ENCODE data around the gene TSHZ2.

DNA sequence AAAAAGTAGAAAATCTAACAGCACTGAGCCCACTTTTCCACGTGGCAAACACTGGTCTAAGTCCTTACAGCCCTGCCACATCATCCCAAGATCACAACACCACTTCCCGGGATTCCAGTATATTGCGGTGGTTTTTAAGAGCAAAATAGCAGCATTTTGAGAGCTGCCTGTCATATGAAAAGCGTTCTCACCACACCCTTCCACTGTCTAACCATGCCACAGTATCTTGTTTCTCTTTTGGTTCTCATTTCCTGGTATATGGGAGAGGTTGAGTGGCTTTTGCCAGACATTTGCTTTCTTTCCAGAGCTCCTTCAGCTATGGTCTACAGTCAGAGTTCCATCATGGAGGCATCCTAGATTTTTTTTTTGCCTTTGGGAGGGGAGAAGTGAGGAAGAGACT is 243.0 kb downstream of the TSHZ2 start:
- TF ChIP-seq ZNF274 (IDR thresholded peaks at IDR 0.05; ENCODE audit: borderline replicate concordance, low read depth, low read length) (no peak), KLF6 (CRISPR knock-in tag; IDR thresholded peaks at IDR 0.05; ENCODE audit: borderline replicate concordance) (no peak), SREBF2 (CRISPR knock-in tag; IDR thresholded peaks at IDR 0.05) (no peak), SIRT6 (IDR thresholded peaks at IDR 0.05; ENCODE audit: low read depth, low read length) (no peak), SETDB1 (IDR thresholded peaks at IDR 0.05; ENCODE audit: low read length) (no peak), CHD2 (IDR thresholded peaks at IDR 0.05; ENCODE audit: low read depth, low read length) (no peak), LARP7 (IDR thresholded peaks at IDR 0.05) (no peak), RNF2 (IDR thresholded peaks at IDR 0.05) (no peak)
- TF ChIP-seq, protein P1, sequence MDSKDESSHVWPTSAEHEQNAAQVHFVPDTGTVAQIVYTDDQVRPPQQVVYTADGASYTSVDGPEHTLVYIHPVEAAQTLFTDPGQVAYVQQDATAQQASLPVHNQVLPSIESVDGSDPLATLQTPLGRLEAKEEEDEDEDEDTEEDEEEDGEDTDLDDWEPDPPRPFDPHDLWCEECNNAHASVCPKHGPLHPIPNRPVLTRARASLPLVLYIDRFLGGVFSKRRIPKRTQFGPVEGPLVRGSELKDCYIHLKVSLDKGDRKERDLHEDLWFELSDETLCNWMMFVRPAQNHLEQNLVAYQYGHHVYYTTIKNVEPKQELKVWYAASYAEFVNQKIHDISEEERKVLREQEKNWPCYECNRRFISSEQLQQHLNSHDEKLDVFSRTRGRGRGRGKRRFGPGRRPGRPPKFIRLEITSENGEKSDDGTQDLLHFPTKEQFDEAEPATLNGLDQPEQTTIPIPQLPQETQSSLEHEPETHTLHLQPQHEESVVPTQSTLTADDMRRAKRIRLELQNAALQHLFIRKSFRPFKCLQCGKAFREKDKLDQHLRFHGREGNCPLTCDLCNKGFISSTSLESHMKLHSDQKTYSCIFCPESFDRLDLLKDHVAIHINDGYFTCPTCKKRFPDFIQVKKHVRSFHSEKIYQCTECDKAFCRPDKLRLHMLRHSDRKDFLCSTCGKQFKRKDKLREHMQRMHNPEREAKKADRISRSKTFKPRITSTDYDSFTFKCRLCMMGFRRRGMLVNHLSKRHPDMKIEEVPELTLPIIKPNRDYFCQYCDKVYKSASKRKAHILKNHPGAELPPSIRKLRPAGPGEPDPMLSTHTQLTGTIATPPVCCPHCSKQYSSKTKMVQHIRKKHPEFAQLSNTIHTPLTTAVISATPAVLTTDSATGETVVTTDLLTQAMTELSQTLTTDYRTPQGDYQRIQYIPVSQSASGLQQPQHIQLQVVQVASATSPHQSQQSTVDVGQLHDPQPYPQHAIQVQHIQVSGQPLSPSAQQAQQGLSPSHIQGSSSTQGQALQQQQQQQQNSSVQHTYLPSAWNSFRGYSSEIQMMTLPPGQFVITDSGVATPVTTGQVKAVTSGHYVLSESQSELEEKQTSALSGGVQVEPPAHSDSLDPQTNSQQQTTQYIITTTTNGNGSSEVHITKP (IDR thresholded peaks at IDR 0.05; ENCODE audit: partially characterized antibody): no peak
- TF ChIP-seq, protein P2, sequence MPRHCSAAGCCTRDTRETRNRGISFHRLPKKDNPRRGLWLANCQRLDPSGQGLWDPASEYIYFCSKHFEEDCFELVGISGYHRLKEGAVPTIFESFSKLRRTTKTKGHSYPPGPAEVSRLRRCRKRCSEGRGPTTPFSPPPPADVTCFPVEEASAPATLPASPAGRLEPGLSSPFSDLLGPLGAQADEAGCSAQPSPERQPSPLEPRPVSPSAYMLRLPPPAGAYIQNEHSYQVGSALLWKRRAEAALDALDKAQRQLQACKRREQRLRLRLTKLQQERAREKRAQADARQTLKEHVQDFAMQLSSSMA (CRISPR knock-in tag; IDR thresholded peaks at IDR 0.05): no peak
- TF ChIP-seq, protein P3, sequence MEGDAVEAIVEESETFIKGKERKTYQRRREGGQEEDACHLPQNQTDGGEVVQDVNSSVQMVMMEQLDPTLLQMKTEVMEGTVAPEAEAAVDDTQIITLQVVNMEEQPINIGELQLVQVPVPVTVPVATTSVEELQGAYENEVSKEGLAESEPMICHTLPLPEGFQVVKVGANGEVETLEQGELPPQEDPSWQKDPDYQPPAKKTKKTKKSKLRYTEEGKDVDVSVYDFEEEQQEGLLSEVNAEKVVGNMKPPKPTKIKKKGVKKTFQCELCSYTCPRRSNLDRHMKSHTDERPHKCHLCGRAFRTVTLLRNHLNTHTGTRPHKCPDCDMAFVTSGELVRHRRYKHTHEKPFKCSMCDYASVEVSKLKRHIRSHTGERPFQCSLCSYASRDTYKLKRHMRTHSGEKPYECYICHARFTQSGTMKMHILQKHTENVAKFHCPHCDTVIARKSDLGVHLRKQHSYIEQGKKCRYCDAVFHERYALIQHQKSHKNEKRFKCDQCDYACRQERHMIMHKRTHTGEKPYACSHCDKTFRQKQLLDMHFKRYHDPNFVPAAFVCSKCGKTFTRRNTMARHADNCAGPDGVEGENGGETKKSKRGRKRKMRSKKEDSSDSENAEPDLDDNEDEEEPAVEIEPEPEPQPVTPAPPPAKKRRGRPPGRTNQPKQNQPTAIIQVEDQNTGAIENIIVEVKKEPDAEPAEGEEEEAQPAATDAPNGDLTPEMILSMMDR (IDR thresholded peaks at IDR 0.05 in 2 of 3, conservative IDR thresholded peaks at IDR 0.05 in 1 of 3; ENCODE audit: insufficient read depth in 2 of 3, low read depth in 1 of 3, low read length in 3 of 3): no peak
- TF ChIP-seq, protein P4, sequence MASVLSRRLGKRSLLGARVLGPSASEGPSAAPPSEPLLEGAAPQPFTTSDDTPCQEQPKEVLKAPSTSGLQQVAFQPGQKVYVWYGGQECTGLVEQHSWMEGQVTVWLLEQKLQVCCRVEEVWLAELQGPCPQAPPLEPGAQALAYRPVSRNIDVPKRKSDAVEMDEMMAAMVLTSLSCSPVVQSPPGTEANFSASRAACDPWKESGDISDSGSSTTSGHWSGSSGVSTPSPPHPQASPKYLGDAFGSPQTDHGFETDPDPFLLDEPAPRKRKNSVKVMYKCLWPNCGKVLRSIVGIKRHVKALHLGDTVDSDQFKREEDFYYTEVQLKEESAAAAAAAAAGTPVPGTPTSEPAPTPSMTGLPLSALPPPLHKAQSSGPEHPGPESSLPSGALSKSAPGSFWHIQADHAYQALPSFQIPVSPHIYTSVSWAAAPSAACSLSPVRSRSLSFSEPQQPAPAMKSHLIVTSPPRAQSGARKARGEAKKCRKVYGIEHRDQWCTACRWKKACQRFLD (CRISPR knock-in tag; IDR thresholded peaks at IDR 0.05): no peak
